PC-9 (cell line): Measurements from ENCODE around the gene PARK7. TPM values are rescaled to one million over a fixed set of nuclear protein-coding genes. Genes with fewer than 3 reads are reported as not detected.
A peak's percentile ranks its signal among the peaks of the same experiment; 100 is the strongest.

Experiments used
- BruUV-seq: library from RNA; stranded (reverse); fragments of 400-500 nt; replicated peaks from 2 replicates; lab custom pipeline; 2021; lab: Mats Ljungman, UMichigan
- CTCF ChIA-PET: fragments of 300-600 bp; sonication (Branson Sonifier 250); formaldehyde crosslinking; loops from one replicate; lab custom pipeline; 2022; ENCODE audit warnings: antibody characterized with exemption; lab: Charles Lee
- POLR2A ChIA-PET: fragments of 300-600 bp; sonication (Branson Sonifier 250); formaldehyde crosslinking; loops from one replicate; lab custom pipeline; 2022; ENCODE audit warnings: antibody characterized with exemption; ENCODE audit not compliant: unreplicated experiment; lab: Charles Lee
- DNase-seq, 2 experiments: peaks; one replicate each; pipeline versions ENCODE4 v3.0.0 to v3.0.0-alpha.2; 2015 to 2022; ENCODE audit warnings: mixed read lengths in 1 of 2
- H2AFZ ChIP-seq: fragments of 200-600 bp; sonication (generic); 2 replicates; pipeline ENCODE4 v1.8.1; 2017; ENCODE audit warnings: antibody characterized with exemption
- H3F3A ChIP-seq: fragments of 200-600 bp; sonication (generic); 2 replicates; pipeline ENCODE4 v1.8.1; 2017; ENCODE audit warnings: antibody characterized with exemption, mild to moderate bottlenecking, low read depth; ENCODE audit not compliant: insufficient read depth
- H3K27ac ChIP-seq: fragments of 200-600 bp; sonication (generic); 2 replicates; pipeline ENCODE4 v1.6.1; 2016; ENCODE audit warnings: mixed run types
- H3K27me3 ChIP-seq: fragments of 200-600 bp; sonication (generic); 2 replicates; pipeline ENCODE4 v1.6.1; 2016; ENCODE audit warnings: low read depth, mixed run types; ENCODE audit not compliant: insufficient read depth
- H3K36me3 ChIP-seq: fragments of 200-600 bp; sonication (generic); 2 replicates; pipeline ENCODE4 v1.6.1; 2016; ENCODE audit warnings: low read depth, mixed run types
- H3K4me1 ChIP-seq: fragments of 200-600 bp; sonication (generic); replicated peaks from 2 replicates; pipeline ENCODE4 v1.6.1; 2016; ENCODE audit warnings: mixed run types; ENCODE audit not compliant: insufficient read depth
- H3K4me2 ChIP-seq: fragments of 200-600 bp; sonication (generic); 2 replicates; pipeline ENCODE4 v1.6.1; 2017; ENCODE audit warnings: mixed run types
- H3K4me3 ChIP-seq: fragments of 200-600 bp; sonication (generic); 2 replicates; pipeline ENCODE4 v1.6.1; 2016; ENCODE audit warnings: mixed run types
- H3K79me2 ChIP-seq: fragments of 200-600 bp; sonication (generic); 2 replicates; pipeline ENCODE4 v1.6.1; 2017; ENCODE audit warnings: low read depth, mixed run types
- H3K9me2 ChIP-seq: fragments of 200-600 bp; sonication (generic); 2 replicates; pipeline ENCODE4 v1.8.1; 2017; ENCODE audit warnings: mild to moderate bottlenecking; ENCODE audit not compliant: insufficient read depth
- H3K9me3 ChIP-seq: fragments of 200-600 bp; sonication (generic); 2 replicates; pipeline ENCODE4 v1.8.1; 2016; ENCODE audit warnings: low read depth; ENCODE audit not compliant: insufficient read depth
- H4K20me1 ChIP-seq: fragments of 200-600 bp; sonication (generic); 2 replicates; pipeline ENCODE4 v1.8.1; 2017; ENCODE audit not compliant: insufficient read depth
- CTCF ChIP-seq: fragments of 200-600 bp; sonication (generic); conservative IDR thresholded peaks from 2 replicates; pipeline ENCODE4 v1.6.1; 2017; ENCODE audit warnings: mixed run types, antibody characterized with exemption, mild to moderate bottlenecking, moderate library complexity
- EZH2 ChIP-seq: fragments of 200-600 bp; sonication (generic); IDR thresholded peaks from 2 replicates; pipeline ENCODE4 v1.8.0; 2017; ENCODE audit warnings: antibody characterized with exemption, low read depth
- intact Hi-C: fragments of 100-400 bp; cut with micrococcal nuclease; formaldehyde crosslinking; loops from one replicate; pipeline ENCODE4 v1.10.0; 2022; ENCODE audit not compliant: unreplicated experiment
- total RNA-seq: library from RNA; stranded (reverse); gene quantifications from 2 replicates; pipeline ENCODE4 v1.2.3, GENCODE V29; 2021

The PARK7 gene
- total RNA-seq, 1 experiment from 2014 or later, result 291 TPM

GRCh38 chr1:8003438-8004112 is 42.1 kb downstream of the PARK7 start:
- Histone ChIP-seq H3K9me2 (no peaks in the 10 kb centered on the region), H2AFZ (no peak overlapping the region), H4K20me1 (no peaks in the 10 kb centered on the region), H3K4me2 (no peak overlapping the region), H3K9me3 (no peaks in the 10 kb centered on the region), H3K79me2 (no peaks in the 10 kb centered on the region), H3K27me3 (no peaks in the 10 kb centered on the region), H3K27ac (peak overlapping the region; percentile 83; the same call in 1 of the 2 replicates), H3K4me1 (peaks cover 31% of the 10 kb centered on the region), H3K4me3 (no peak overlapping the region), H3K36me3 (no peaks in the 10 kb centered on the region), H3F3A (peaks cover 42% of the 10 kb centered on the region)
- no TSS peak for BruUV-seq
- intact Hi-C loops, result no loop called here
- no peak for DNase-seq
- ChIA-PET POLR2A (interaction anchor here (0.6 kb wide), 1 partner anchor 9 kb away, joined by 4 read pairs; no protein-coding TSS in a partner anchor), CTCF (no interaction called here)
- TF ChIP-seq CTCF (no peak), EZH2 (no peak)

- Histone ChIP-seq H3K4me1 (peaks cover 31% of the 10 kb centered on the region), H3K27ac (peak overlapping the region; percentile 83), H3K36me3 (no peaks in the 10 kb centered on the region; the same call in 1 of the 2 replicates), H4K20me1 (no peaks in the 10 kb centered on the region), H3F3A (peaks cover 49% of the 10 kb centered on the region), H3K9me3 (no peaks in the 10 kb centered on the region), H3K27me3 (no peaks in the 10 kb centered on the region), H3K9me2 (no peaks in the 10 kb centered on the region), H3K4me2 (peak overlapping the region; percentile 28), H3K79me2 (no peaks in the 10 kb centered on the region), H3K4me3 (no peak overlapping the region), H2AFZ (no peak overlapping the region)
- POLR2A ChIA-PET, result no interaction called here
- intact Hi-C loops, result no loop called here
- CTCF ChIA-PET, result no interaction called here
- DNase-seq, result no peak
- TF ChIP-seq EZH2, result no peak
- no peak for TF ChIP-seq CTCF
- no TSS peak for BruUV-seq
Measured at GRCh38 chr1:8004113-8004802, 42.7 kb downstream of the PARK7 start.

- 0 out of 2 replicates have a peak, but pooled peaks cover 2% of the 10 kb centered on the region for H3K79me2 ChIP-seq
- BruUV-seq, result no TSS peak
- H3K9me2 ChIP-seq, result no peaks in the 10 kb centered on the region
- peaks cover 31% of the 10 kb centered on the region for H3K4me1 ChIP-seq
- H2AFZ ChIP-seq, result no peak overlapping the region
- peak overlapping the region; percentile 83 for H3K27ac ChIP-seq
- H3K9me3 ChIP-seq, result no peaks in the 10 kb centered on the region
- H3K4me3 ChIP-seq, result no peak overlapping the region
- H3K36me3 ChIP-seq, result no peaks in the 10 kb centered on the region; the same call in 1 of the 2 replicates
- peak overlapping the region; percentile 28 for H3K4me2 ChIP-seq
- intact Hi-C loops, result no loop called here
- TF ChIP-seq CTCF, result no peak
- TF ChIP-seq EZH2, result no peak
- H4K20me1 ChIP-seq, result no peaks in the 10 kb centered on the region; the same call in 1 of the 2 replicates
- ChIA-PET CTCF (no interaction called here), POLR2A (interaction anchor here (0.5 to 0.6 kb wide), 2 partner anchors 12 to 144 kb away, joined by 3 to 6 read pairs; no protein-coding TSS in a partner anchor)
- H3F3A ChIP-seq, result peaks cover 56% of the 10 kb centered on the region
- peak; percentile 70 to 91 for DNase-seq
- H3K27me3 ChIP-seq, result no peaks in the 10 kb centered on the region
Measured at GRCh38 chr1:8004803-8005573, 43.5 kb downstream of the PARK7 start.
